GM12872 (cell line): ENCODE results near the gene HOXD9.

ENCODE experiments used
- CTCF ChIP-seq: IDR thresholded peaks from 3 replicates; pipeline ENCODE4 v1.5.1; 2011; ENCODE audit warnings: low read depth, mild to moderate bottlenecking, low read length, moderate library complexity; ENCODE audit not compliant: insufficient read depth

The HOXD9 gene

GRCh38 chr2:176146101-176146500 is 23.6 kb downstream of the HOXD9 start:
- TF ChIP-seq CTCF, result no peak

GRCh38 chr2:176146645-176147044 is 24.1 kb downstream of the HOXD9 start:
- TF ChIP-seq CTCF, result no peak

GRCh38 chr2:176147210-176147799 is 24.8 kb downstream of the HOXD9 start:
- TF ChIP-seq CTCF, result no peak

GRCh38 chr2:176147800-176148496 is 25.4 kb downstream of the HOXD9 start:
- TF ChIP-seq CTCF, result no peak

- no peak for TF ChIP-seq CTCF
These were observed 26.4 kb downstream of the HOXD9 start for GRCh38 chr2:176148751-176149421.

GRCh38 chr2:176149481-176149938 is 27.0 kb downstream of the HOXD9 start:
- no peak for TF ChIP-seq CTCF

- TF ChIP-seq CTCF, result no peak
These were observed 27.5 kb downstream of the HOXD9 start for GRCh38 chr2:176149939-176150583.
